CD8-positive, alpha-beta memory T cell (primary cell): ENCODE data around the gene NTRK3. TPM values are rescaled to one million over a fixed set of nuclear protein-coding genes. Genes with fewer than 3 reads are reported as not detected.

Source experiments
- CTCF ChIA-PET: fragments of 350-600 bp; sonication (Branson Sonifier 250); formaldehyde crosslinking; loops from one replicate; lab custom pipeline; 2021; ENCODE audit warnings: antibody characterized with exemption; lab: Charles Lee
- POLR2A ChIA-PET: fragments of 350-600 bp; sonication (Branson Sonifier 250); formaldehyde crosslinking; loops from one replicate; lab custom pipeline; 2021; ENCODE audit warnings: antibody characterized with exemption; lab: Charles Lee
- DNase-seq, 5 donors: peaks; one replicate each; pipeline versions ENCODE4 v3.0.0 to v3.0.0-alpha.2; 2020 to 2022; ENCODE audit warnings: mixed read lengths in 1 of 5
- H3K27ac ChIP-seq: one replicate; pipeline ENCODE4 v1.7.0; 2013; ENCODE audit warnings: low read depth, mild to moderate bottlenecking, low read length, moderate library complexity
- H3K27me3 ChIP-seq: 2 replicates; pipeline ENCODE4 v1.7.0; 2013; ENCODE audit warnings: low read length, mild to moderate bottlenecking; ENCODE audit not compliant: insufficient read depth, poor library complexity, severe bottlenecking
- H3K36me3 ChIP-seq: 2 replicates; pipeline ENCODE4 v1.7.0; 2013; ENCODE audit warnings: mild to moderate bottlenecking, low read length, moderate library complexity; ENCODE audit not compliant: insufficient read depth
- H3K4me1 ChIP-seq: 2 replicates; pipeline ENCODE4 v1.7.0; 2013; ENCODE audit warnings: mild to moderate bottlenecking, low read length, moderate library complexity; ENCODE audit not compliant: insufficient read depth
- H3K4me3 ChIP-seq: 2 replicates; pipeline ENCODE4 v1.7.0; 2013; ENCODE audit warnings: mild to moderate bottlenecking, low read length
- H3K9me3 ChIP-seq: 2 replicates; pipeline ENCODE4 v1.7.0; 2013; ENCODE audit warnings: mild to moderate bottlenecking, low read length
- H3K27ac Mint-ChIP-seq, 8 donors: one replicate each; pipeline ENCODE4 v1.8.0; 2020 to 2021; ENCODE audit warnings: mixed read lengths in 8 of 8, mild to moderate bottlenecking in 6 of 8, inconsistent platforms in 3 of 8, moderate library complexity in 3 of 8
- H3K27me3 Mint-ChIP-seq, 2 donors: one replicate each; pipeline ENCODE4 v1.8.0; 2020 to 2021; ENCODE audit warnings: mixed read lengths in 2 of 2, mild to moderate bottlenecking in 1 of 2, moderate library complexity in 1 of 2
- H3K36me3 Mint-ChIP-seq, 3 donors: one replicate each; pipeline ENCODE4 v1.8.0; 2020 to 2021; ENCODE audit warnings: mixed read lengths in 3 of 3, inconsistent platforms in 1 of 3, mild to moderate bottlenecking in 1 of 3
- H3K4me1 Mint-ChIP-seq, 3 donors: one replicate each; pipeline ENCODE4 v1.8.0; 2020 to 2021; ENCODE audit warnings: mixed read lengths in 3 of 3, inconsistent platforms in 1 of 3, mild to moderate bottlenecking in 1 of 3
- H3K4me3 Mint-ChIP-seq, 7 donors: one replicate each; pipeline ENCODE4 v1.8.0; 2020 to 2021; ENCODE audit warnings: mixed read lengths in 7 of 7, mild to moderate bottlenecking in 6 of 7, moderate library complexity in 4 of 7, inconsistent platforms in 2 of 7
- H3K9me3 Mint-ChIP-seq, 5 donors: one replicate each; pipeline ENCODE4 v1.8.0; 2020 to 2022; ENCODE audit warnings: mixed read lengths in 5 of 5, mild to moderate bottlenecking in 3 of 5, moderate library complexity in 2 of 5, inconsistent platforms in 1 of 5
- polyA plus RNA-seq: library from polyadenylated mRNA; unstranded; fragments of 300-500 nt; fragmentation: Illumina TruSeq; gene quantifications from one replicate; pipeline ENCODE4 v1.2.3, GENCODE V29; 2021
- total RNA-seq, 2 experiments: library from RNA; stranded (reverse); gene quantifications; one replicate each; pipeline ENCODE4 v1.2.3, GENCODE V29; 2021

Gene NTRK3
- total and polyA plus RNA-seq, 3 experiments from 2014 or later = 0.26 to 0.29 TPM; not detected in 1

GRCh38 chr15:87949151-87949574 is 307.4 kb downstream of the NTRK3 start:
- no peak for DNase-seq
- H3K9me3 ChIP-seq = no peaks in the 10 kb centered on the region
- ChIA-PET POLR2A (no interaction called here), CTCF (no interaction called here)
- H3K27me3 Mint-ChIP-seq = no peaks in the 10 kb centered on the region
- no peaks in the 10 kb centered on the region for H3K36me3 ChIP-seq
- H3K36me3 Mint-ChIP-seq = no peaks in the 10 kb centered on the region
- no peak overlapping the region for H3K4me3 Mint-ChIP-seq
- H3K27ac Mint-ChIP-seq = no peak overlapping the region
- H3K4me3 ChIP-seq = no peak overlapping the region
- H3K9me3 Mint-ChIP-seq = peaks cover 0 to 6% (median 0%) of the 10 kb centered on the region in 5 donors
- no peaks in the 10 kb centered on the region for H3K4me1 ChIP-seq
- H3K27ac ChIP-seq = no peak overlapping the region
- no peaks in the 10 kb centered on the region for H3K4me1 Mint-ChIP-seq
- no peaks in the 10 kb centered on the region for H3K27me3 ChIP-seq

GRCh38 chr15:87947560-87947959 is 309.0 kb downstream of the NTRK3 start:
- H3K36me3 ChIP-seq = no peaks in the 10 kb centered on the region
- POLR2A ChIA-PET = no interaction called here

DNA sequence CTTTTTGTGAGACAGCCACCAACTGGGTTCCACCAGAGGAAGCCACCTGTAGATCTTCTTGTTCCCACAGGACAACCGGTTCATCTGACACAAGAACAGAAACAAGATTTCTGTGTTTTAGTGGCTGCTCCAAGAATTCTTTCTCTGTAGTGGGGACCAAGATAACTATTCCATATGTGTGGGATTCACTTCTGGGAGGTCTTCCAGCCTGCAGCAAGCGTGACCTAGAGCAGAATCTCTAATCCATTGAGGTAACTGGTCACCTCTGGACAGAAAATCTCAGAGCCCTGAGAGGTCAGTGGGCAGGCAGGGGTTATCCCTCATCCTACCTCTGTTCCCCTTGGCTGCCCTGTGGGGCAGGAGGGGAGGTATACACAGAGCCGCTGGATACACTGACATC is 311.3 kb downstream of the NTRK3 start:
- CTCF ChIA-PET = no interaction called here
- Mint-ChIP-seq H3K36me3 (no peaks in the 10 kb centered on the region), H3K27me3 (no peaks in the 10 kb centered on the region), H3K4me3 (no peak overlapping the region), H3K27ac (no peak overlapping the region), H3K4me1 (no peaks in the 10 kb centered on the region), H3K9me3 (peaks cover 0 to 6% (median 0%) of the 10 kb centered on the region in 5 donors)
- Histone ChIP-seq H3K27ac (no peak overlapping the region), H3K36me3 (no peaks in the 10 kb centered on the region), H3K4me3 (no peak overlapping the region), H3K9me3 (no peaks in the 10 kb centered on the region), H3K27me3 (no peaks in the 10 kb centered on the region), H3K4me1 (no peaks in the 10 kb centered on the region)
- no peak for DNase-seq
- POLR2A ChIA-PET = no interaction called here

More at GRCh38 chr15:87947560-87947959, 309.0 kb downstream of the NTRK3 start:
- Histone ChIP-seq H3K4me3 (no peak overlapping the region), H3K4me1 (no peaks in the 10 kb centered on the region), H3K27ac (no peak overlapping the region), H3K27me3 (no peaks in the 10 kb centered on the region), H3K9me3 (no peaks in the 10 kb centered on the region)
- Mint-ChIP-seq H3K36me3 (no peaks in the 10 kb centered on the region), H3K9me3 (peaks cover 0 to 3% (median 0%) of the 10 kb centered on the region in 5 donors), H3K27ac (no peak overlapping the region), H3K4me3 (no peak overlapping the region), H3K4me1 (no peaks in the 10 kb centered on the region), H3K27me3 (no peaks in the 10 kb centered on the region)
- CTCF ChIA-PET = no interaction called here
- DNase-seq = no peak

DNA sequence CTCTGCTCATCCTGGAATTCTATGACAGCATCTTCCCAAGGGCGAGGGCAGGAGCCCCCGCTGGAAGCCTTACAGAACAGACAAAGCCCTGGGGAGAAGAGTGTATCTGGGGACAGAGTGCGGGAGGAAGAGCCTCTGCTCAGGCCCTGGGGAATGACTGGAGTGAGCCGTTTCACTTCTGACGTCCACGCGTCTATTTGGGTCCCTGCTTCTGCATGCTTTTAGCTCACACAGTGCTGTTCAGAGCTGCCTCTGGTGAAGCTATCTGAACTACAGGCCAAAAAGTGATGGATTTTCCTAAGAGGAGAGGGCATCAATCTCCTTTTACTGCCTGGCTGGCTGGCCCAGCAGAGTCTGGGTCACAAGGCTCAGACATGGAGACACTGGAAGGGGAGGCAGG is 311.8 kb downstream of the NTRK3 start:
- Mint-ChIP-seq H3K27ac (no peak overlapping the region), H3K27me3 (no peaks in the 10 kb centered on the region), H3K9me3 (peaks cover 0 to 4% (median 0%) of the 10 kb centered on the region in 5 donors), H3K36me3 (no peaks in the 10 kb centered on the region), H3K4me1 (no peaks in the 10 kb centered on the region), H3K4me3 (no peak overlapping the region)
- Histone ChIP-seq H3K4me3 (no peak overlapping the region), H3K36me3 (no peaks in the 10 kb centered on the region), H3K27me3 (no peaks in the 10 kb centered on the region), H3K4me1 (no peaks in the 10 kb centered on the region), H3K27ac (no peak overlapping the region), H3K9me3 (no peaks in the 10 kb centered on the region)
- ChIA-PET POLR2A (no interaction called here), CTCF (no interaction called here)
- no peak for DNase-seq

DNA sequence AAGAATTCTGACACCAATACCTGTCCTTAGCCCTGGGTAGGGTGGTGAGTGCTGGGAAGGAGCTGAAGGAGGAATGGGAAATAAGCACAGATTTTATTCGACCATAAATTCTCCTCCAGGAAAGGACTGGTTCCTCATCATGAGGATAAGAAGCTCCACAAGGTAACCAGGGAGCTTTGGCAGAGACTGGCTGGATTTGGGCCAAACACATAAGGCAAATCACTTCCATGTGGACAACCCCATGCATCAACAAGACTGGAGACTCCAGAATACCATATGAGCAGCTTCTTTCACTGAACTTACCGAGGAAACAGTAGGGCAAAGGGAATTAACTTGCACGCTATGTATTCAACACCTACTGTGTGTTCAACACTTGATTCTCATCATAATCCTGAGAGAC is 312.5 kb downstream of the NTRK3 start:
- Histone ChIP-seq H3K27ac (no peak overlapping the region), H3K36me3 (no peaks in the 10 kb centered on the region), H3K4me1 (no peaks in the 10 kb centered on the region), H3K27me3 (no peaks in the 10 kb centered on the region), H3K9me3 (no peaks in the 10 kb centered on the region), H3K4me3 (no peak overlapping the region)
- Mint-ChIP-seq H3K27me3 (no peaks in the 10 kb centered on the region), H3K36me3 (no peaks in the 10 kb centered on the region), H3K27ac (no peak overlapping the region), H3K4me3 (no peak overlapping the region), H3K4me1 (no peaks in the 10 kb centered on the region), H3K9me3 (peaks cover 0 to 4% (median 0%) of the 10 kb centered on the region in 5 donors)
- no peak for DNase-seq
- ChIA-PET POLR2A (no interaction called here), CTCF (no interaction called here)

DNA sequence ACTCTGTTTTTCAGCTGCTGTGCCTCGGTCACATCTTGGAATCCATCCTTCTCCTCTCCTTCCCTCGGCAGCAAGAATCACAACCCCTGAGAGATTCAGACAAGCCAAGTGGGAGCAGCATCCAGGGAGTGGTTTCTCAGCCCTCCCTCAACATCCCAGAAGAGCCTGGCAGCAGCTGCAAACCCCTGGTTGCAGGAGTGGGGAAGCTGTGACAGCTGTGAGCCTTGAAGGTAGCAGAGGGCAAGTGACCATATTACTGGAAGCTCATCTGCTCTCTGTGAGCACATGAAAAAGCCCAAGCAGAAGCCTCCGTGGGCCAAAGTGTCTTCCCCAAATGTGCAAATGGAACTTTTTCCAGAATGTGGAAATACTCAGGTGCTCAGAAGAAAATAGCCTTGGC is 312.9 kb downstream of the NTRK3 start:
- Mint-ChIP-seq H3K27ac (no peak overlapping the region), H3K9me3 (peaks cover 0 to 4% (median 0%) of the 10 kb centered on the region in 5 donors), H3K4me1 (no peaks in the 10 kb centered on the region), H3K4me3 (no peak overlapping the region), H3K27me3 (peaks cover 0 to under 1% of the 10 kb centered on the region in 2 donors), H3K36me3 (no peaks in the 10 kb centered on the region)
- no peaks in the 10 kb centered on the region for H3K36me3 ChIP-seq
- H3K27ac ChIP-seq = no peak overlapping the region
- ChIA-PET POLR2A (no interaction called here), CTCF (no interaction called here)
- no peak for DNase-seq
- H3K9me3 ChIP-seq = no peaks in the 10 kb centered on the region
- H3K4me1 ChIP-seq = no peaks in the 10 kb centered on the region
- no peak overlapping the region for H3K4me3 ChIP-seq
- H3K27me3 ChIP-seq = no peaks in the 10 kb centered on the region

GRCh38 chr15:87942316-87942715 is 314.2 kb downstream of the NTRK3 start:
- Histone ChIP-seq H3K36me3 (no peaks in the 10 kb centered on the region), H3K9me3 (no peaks in the 10 kb centered on the region), H3K27me3 (no peaks in the 10 kb centered on the region), H3K27ac (no peak overlapping the region), H3K4me1 (no peaks in the 10 kb centered on the region), H3K4me3 (no peak overlapping the region)
- Mint-ChIP-seq H3K27me3 (peaks cover 0 to 11% of the 10 kb centered on the region in 2 donors), H3K4me1 (no peaks in the 10 kb centered on the region), H3K36me3 (no peaks in the 10 kb centered on the region), H3K27ac (no peak overlapping the region), H3K9me3 (peaks cover 0 to 4% (median 0%) of the 10 kb centered on the region in 5 donors), H3K4me3 (no peak overlapping the region)
- ChIA-PET CTCF (no interaction called here), POLR2A (no interaction called here)
- no peak for DNase-seq

- Mint-ChIP-seq H3K36me3 (no peaks in the 10 kb centered on the region), H3K27ac (no peak overlapping the region), H3K4me1 (no peaks in the 10 kb centered on the region), H3K27me3 (peaks cover 0 to 11% of the 10 kb centered on the region in 2 donors), H3K9me3 (peaks cover 0 to 7% (median 0%) of the 10 kb centered on the region in 5 donors), H3K4me3 (no peak overlapping the region)
- no peak overlapping the region for H3K4me3 ChIP-seq
- no peaks in the 10 kb centered on the region for H3K4me1 ChIP-seq
- no peaks in the 10 kb centered on the region for H3K9me3 ChIP-seq
- ChIA-PET CTCF (no interaction called here), POLR2A (no interaction called here)
- no peak overlapping the region for H3K27ac ChIP-seq
- H3K27me3 ChIP-seq = no peaks in the 10 kb centered on the region
- DNase-seq = no peak
- no peaks in the 10 kb centered on the region for H3K36me3 ChIP-seq
Observed at GRCh38 chr15:87941606-87942005, 314.9 kb downstream of the NTRK3 start.

- Histone ChIP-seq H3K4me3 (no peak overlapping the region), H3K4me1 (no peaks in the 10 kb centered on the region), H3K9me3 (no peaks in the 10 kb centered on the region), H3K27me3 (no peaks in the 10 kb centered on the region), H3K36me3 (no peaks in the 10 kb centered on the region), H3K27ac (no peak overlapping the region)
- Mint-ChIP-seq H3K27me3 (peaks cover 1 to 11% of the 10 kb centered on the region in 2 donors), H3K27ac (no peak overlapping the region), H3K4me1 (no peaks in the 10 kb centered on the region), H3K9me3 (peaks cover 0 to 8% (median 0%) of the 10 kb centered on the region in 5 donors), H3K4me3 (no peak overlapping the region), H3K36me3 (no peaks in the 10 kb centered on the region)
- ChIA-PET CTCF (no interaction called here), POLR2A (no interaction called here)
- no peak for DNase-seq
Observed at GRCh38 chr15:87940768-87941167, 315.8 kb downstream of the NTRK3 start.
